HUES6 (cell line): ENCODE results near the gene LDAF1.
A peak's percentile ranks its signal among the peaks of the same experiment; 100 is the strongest.
"Not testable (repeated sequence)": the region's sequence is repeated elsewhere in the genome, so short reads cannot be mapped to it uniquely, and the experiment has no call there.

Source experiments
- H3K27ac ChIP-seq: 2 replicates; pipeline ENCODE4 v1.7.0; 2013; ENCODE audit warnings: low read depth, mild to moderate bottlenecking, low read length, inconsistent platforms
- H3K27me3 ChIP-seq: 2 replicates; pipeline ENCODE4 v1.6.1; 2013; ENCODE audit warnings: low read length; ENCODE audit not compliant: control insufficient read depth, insufficient read depth
- H3K36me3 ChIP-seq: 2 replicates; pipeline ENCODE4 v1.6.1; 2013; ENCODE audit warnings: low read length; ENCODE audit not compliant: control insufficient read depth, insufficient read depth
- H3K4me1 ChIP-seq: 2 replicates; pipeline ENCODE4 v1.6.1; 2013; ENCODE audit warnings: low read length; ENCODE audit not compliant: control insufficient read depth, insufficient read depth
- H3K4me3 ChIP-seq: 2 replicates; pipeline ENCODE4 v1.5.1; 2013; ENCODE audit warnings: low read depth, low read length
- H3K9ac ChIP-seq: one replicate; pipeline ENCODE4 v1.6.1; 2013; ENCODE audit warnings: mild to moderate bottlenecking, low read length
- H3K9me3 ChIP-seq: 2 replicates; pipeline ENCODE4 v1.6.1; 2013; ENCODE audit warnings: low read depth, low read length; ENCODE audit not compliant: control insufficient read depth, insufficient read depth

Gene LDAF1

DNA sequence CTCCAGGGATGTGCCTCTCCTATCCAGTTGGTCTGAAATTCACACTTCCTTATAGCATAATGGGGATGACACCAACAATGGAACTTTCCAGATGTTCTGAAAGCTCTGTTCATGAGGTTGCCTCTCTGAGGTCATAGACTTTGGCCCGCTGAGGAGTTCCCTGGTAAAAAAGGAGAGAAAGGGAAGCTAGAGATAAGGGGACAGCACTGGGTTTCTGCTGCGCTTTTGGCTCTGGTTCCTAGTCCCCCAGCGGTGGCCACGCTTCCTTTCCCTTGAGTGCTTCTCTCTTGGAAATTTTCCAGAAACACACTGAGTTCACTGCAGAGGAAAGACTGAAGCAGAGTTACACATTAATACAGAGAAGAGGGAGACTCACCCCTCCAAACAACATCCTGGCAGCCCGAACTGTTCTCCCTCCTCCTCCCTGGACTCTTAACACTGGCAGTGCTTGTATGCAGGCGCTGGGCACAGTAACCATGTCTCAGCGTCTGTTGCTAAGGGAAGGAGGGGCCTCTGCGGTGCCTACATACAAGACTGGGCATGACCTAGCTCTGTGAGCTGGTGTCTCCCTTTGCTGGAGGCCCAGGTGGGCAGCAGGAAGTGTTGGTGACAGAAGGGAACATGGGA is 8.0 kb upstream of the LDAF1 start, which contains the start of gene DNAH3:
TSS of gene DNAH3 (minus strand) at position 472 of the 627 bp plus-strand sequence. CDS start 527 bp downstream, outside the sequence.
- Histone ChIP-seq H3K27ac (no peak within 1 kb of the TSS), H3K27me3 (peaks cover under 1% of the 10 kb centered on the region; the same call in 1 of the 2 replicates), H3K4me1 (no peaks in the 10 kb centered on the region), H3K4me3 (no peak within 1 kb of the TSS), H3K36me3 (no peaks in the 10 kb centered on the region), H3K9me3 (no peaks in the 10 kb centered on the region), H3K9ac (no peak within 1 kb of the TSS)

DNA sequence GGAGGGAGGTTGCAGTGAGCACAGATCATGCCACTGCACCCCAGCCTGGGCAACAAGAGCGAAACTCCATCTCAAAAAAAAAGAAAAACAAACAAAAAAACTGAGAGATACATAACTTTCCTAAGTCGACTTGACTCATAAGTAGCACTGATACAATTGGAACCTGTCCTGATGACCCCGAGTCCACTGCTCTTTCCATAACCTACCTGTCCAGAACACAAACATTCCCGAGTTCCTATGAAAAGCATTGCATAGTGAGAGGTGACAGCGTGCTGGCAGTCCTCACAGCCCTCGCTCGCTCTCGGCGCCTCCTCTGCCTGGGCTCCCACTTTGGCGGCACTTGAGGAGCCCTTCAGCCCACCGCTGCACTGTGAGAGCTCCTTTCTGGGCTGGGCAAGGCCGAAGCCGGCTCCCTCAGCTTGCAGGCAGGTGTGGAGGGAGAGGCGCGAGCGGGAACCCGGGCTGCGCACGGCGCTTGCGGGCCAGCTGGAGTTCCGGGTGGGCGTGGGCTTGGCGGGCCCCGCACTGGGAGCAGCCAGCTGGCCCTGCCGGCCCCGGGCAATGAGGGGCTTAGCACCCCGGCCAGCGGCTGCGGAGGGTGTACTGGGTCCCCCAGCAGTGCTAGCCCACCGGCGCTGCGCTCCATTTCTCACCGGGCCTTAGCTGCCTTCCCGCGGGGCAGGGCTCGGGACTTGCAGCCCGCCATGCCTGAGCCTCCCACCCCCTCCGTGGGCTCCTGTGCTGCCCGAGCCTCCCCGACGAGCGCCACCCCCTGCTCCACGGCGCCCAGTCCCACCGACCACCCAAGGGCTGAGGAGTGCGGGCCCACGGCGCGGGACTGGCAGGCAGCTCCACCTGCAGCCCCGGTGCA is 6.1 kb upstream of the LDAF1 start:
- not testable (repeated sequence) for H3K36me3 ChIP-seq, H3K27ac ChIP-seq, H3K9me3 ChIP-seq, H3K27me3 ChIP-seq, H3K9ac ChIP-seq, H3K4me1 ChIP-seq
- peak overlapping the region; percentile 28; the same call in 1 of the 2 replicates for H3K4me3 ChIP-seq

DNA sequence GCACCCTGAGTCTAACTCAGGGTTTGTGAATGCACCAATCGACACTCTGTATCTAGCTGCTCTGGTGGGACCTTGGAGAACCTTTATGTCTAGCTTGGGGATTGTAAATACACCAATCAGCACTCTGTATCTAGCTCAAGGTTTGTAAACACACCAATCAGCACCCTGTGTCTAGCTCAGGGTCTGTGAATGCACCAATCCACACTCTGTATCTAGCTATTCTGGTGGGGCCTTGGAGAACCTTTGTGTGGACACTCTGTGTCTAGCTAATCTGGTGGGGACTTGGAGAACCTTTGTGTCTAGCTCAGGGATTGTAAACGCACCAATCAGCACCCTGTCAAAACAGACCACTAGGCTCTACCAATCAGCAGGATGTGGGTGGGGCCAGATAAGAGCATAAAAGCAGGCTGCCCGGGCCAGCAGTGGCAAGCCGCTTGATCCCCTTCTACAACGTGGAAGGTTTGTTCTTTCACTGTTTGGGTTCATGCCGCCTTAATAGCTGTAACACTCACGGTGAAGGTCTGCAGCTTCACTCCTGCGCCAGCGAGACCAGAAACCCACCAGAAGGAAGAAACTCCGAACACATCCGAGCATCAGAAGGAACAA is 5.2 kb upstream of the LDAF1 start:
- not testable (repeated sequence) for H3K9ac ChIP-seq, H3K27ac ChIP-seq, H3K36me3 ChIP-seq, H3K9me3 ChIP-seq, H3K4me3 ChIP-seq, H3K27me3 ChIP-seq, H3K4me1 ChIP-seq

DNA sequence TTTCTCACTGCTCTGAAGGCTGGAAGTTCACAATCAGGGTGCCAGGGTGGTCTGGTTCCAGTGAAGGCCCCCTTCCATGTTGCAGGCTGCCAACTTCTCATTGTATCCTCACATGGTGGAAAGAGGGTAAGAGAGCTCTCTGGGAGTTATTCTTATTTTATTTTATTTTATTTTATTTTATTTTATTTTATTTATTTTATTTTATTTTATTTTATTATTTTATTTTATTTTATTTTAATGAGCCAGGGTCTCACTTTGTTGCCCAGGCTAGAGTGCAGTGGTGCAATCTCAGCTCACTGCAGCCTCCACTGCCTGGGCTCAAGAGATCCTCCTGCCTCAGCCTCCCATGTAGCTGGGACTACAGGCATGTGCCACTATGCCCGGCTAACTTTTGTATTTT is 2.5 kb upstream of the LDAF1 start:
- not testable (repeated sequence) for H3K9ac ChIP-seq, H3K4me1 ChIP-seq, H3K4me3 ChIP-seq, H3K27ac ChIP-seq, H3K9me3 ChIP-seq, H3K27me3 ChIP-seq, H3K36me3 ChIP-seq

DNA sequence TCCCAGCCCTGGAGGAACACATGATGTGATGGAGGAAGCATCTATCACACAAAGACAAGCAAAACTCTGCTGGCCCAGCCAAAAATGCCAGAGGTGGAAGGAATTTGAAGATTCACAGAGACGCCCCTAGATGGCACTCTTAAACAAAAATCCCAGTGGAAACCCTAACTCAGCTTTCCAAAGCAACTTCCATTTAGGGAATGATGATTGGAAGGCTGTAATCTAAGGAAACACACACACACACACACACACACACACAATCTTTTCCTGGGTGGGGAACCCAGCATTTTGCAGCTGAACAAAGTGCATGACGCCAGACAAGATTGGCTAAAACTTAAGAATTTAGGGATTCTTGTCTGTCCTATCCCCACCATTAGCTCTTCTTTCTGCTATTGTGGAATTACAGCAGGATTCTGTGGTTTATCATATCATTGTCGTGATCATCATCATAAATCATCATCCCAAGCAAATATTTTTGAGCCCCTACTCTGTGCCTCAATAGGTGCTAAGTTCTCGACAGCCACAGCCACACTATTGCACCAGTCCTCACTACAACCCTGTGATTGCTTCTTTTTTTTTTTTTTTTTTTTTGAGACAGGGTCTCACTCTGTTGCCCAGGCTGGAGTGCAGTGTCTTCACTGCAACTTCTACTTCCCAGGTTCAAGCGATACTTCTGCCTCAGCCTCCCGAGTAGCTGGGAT is 1.6 kb upstream of the LDAF1 start:
- H3K9ac ChIP-seq, result no peak overlapping the region
- H3K9me3 ChIP-seq, result no peaks in the 10 kb centered on the region
- peaks cover 11% of the 10 kb centered on the region; the same call in 1 of the 2 replicates for H3K36me3 ChIP-seq
- no peaks in the 10 kb centered on the region for H3K27me3 ChIP-seq
- peaks cover 9% of the 10 kb centered on the region; the same call in 1 of the 2 replicates for H3K4me1 ChIP-seq
- no peak overlapping the region for H3K4me3 ChIP-seq
- no peak overlapping the region for H3K27ac ChIP-seq

DNA sequence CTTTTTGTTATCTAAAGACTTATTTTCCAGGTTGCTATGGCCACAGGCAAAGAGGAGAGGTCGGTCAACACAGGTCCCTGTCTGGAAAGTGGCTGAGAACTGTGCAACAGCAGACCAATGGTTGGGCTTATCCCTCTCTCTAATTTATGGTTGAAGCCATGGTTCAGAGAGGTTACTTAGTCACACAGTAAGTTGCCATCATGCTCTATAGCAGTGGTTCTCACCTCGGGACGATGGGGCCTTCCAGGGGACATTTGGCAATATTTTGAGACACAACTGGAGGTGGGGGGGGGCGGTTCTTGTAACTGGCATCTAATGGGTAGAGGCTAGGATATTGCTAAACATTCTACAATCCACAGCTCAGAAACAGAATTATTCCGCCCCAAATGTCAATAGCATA is 842 bp upstream of the LDAF1 start:
- H3K27me3 ChIP-seq, result no peaks in the 10 kb centered on the region
- no peak overlapping the region; the same call in 1 of the 2 replicates for H3K4me3 ChIP-seq
- no peak overlapping the region for H3K9ac ChIP-seq
- H3K36me3 ChIP-seq, result peaks cover 16% of the 10 kb centered on the region
- no peaks in the 10 kb centered on the region for H3K9me3 ChIP-seq
- H3K27ac ChIP-seq, result no peak overlapping the region
- peaks cover 9% of the 10 kb centered on the region; the same call in 1 of the 2 replicates for H3K4me1 ChIP-seq

DNA sequence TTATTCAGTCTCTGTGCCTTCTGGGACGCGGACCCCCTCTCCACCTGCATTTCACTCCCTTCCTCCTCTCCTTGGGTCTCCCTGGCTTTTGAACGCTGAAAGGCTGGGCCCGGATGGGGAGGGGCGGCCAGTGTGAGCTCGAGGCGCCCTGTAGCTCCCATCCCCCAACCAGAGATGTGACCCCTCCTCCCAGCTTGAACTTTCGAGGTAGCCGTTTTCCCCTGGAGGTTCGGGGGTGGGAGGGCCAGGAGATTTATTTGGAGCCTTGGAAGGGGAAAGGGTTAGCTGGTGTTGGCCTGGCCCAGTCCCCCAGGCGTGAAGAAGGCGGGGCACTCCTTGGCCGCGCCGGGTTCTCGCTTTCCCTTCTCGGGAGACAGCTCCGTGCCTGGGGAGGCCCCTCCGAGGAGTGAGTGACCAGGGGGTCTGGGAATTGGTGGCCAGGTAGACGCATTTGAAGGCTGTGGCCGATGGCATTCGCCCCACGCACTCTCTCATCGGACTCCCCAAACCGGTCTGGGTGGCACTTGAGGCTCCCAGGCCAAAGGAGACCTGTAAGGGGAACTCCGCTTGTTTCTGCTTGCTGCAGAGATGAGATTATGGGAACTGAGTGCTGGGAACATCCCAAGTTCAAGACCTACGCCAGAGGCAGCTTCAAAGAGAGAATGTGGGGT is 942 bp downstream of the LDAF1 start:
- H3K4me3 ChIP-seq, result peak overlapping the region; percentile 81
- peaks cover 34% of the 10 kb centered on the region for H3K36me3 ChIP-seq
- no peaks in the 10 kb centered on the region for H3K9me3 ChIP-seq
- peak overlapping the region; percentile 59 for H3K9ac ChIP-seq
- no peaks in the 10 kb centered on the region for H3K27me3 ChIP-seq
- peaks cover 9% of the 10 kb centered on the region; the same call in 1 of the 2 replicates for H3K4me1 ChIP-seq
- H3K27ac ChIP-seq, result no peak overlapping the region

DNA sequence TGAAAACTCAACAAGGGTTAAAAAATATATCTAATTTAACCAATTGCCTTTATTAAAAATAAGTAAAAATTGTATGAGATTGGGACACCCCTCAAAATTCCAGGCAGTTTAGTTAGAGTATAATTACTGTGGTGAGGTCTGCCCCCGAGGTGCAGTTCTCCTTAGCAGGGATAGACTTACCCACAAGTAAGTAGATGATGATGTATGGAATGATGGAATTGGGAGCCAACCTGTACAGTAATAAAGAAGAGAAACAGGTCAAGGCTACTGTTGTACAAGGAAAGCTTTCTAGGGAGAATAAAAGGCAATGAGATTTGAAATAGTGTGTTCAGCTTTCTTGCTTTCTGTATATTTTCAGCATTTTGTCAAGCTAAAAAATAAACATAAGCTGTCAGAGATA is 1.8 kb downstream of the LDAF1 start:
- H3K4me3 ChIP-seq, result no peak overlapping the region; the same call in 1 of the 2 replicates
- H3K9me3 ChIP-seq, result no peaks in the 10 kb centered on the region
- H3K4me1 ChIP-seq, result peaks cover 9% of the 10 kb centered on the region; the same call in 1 of the 2 replicates
- H3K27ac ChIP-seq, result no peak overlapping the region
- H3K36me3 ChIP-seq, result peaks cover 41% of the 10 kb centered on the region
- H3K9ac ChIP-seq, result no peak overlapping the region
- H3K27me3 ChIP-seq, result no peaks in the 10 kb centered on the region

DNA sequence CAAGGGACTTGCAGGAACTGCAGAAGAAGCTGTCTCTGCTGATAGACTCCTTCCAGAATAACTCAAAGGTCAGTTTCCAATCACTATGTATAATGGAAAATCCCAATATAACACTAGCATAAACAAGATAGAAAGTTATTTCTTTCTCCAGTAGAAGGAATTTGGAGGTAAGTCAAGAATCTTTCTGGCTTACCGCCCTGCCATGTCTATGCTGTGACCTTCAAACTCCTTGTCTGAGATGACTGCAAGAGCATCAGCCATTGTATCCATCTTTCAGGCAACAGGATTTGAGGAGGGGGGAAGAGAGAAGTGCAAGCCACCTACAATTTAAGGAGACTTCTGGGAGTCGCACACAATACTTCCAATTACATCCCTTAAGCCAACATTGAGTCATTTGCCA is 2.7 kb downstream of the LDAF1 start:
- Histone ChIP-seq H3K9me3 (no peaks in the 10 kb centered on the region), H3K9ac (no peak overlapping the region), H3K4me1 (peaks cover 9% of the 10 kb centered on the region; the same call in 1 of the 2 replicates), H3K27me3 (no peaks in the 10 kb centered on the region), H3K27ac (no peak overlapping the region), H3K36me3 (peaks cover 44% of the 10 kb centered on the region), H3K4me3 (no peak overlapping the region)

DNA sequence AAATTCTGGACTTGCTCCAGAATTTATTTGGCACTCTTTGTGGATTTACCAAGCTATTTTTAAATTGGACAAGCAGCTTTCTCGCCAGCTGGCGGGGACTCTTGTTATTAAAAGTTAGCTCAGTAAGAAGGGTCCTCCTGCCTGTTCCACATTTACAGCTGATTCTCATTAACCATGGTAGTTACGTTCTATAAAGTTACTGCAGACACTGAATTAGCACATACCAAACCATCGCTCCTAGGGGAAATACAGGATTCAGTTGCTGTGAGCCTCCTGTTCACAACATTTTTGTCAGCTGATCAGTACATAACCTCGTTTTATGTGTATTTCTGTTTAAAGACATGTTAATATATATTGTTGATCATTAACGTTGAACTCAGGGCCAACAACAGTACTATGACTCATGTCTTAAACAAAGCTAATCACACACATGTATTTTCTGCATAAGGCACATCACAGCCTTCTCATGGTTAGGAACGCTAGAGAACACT is 4.2 kb downstream of the LDAF1 start:
- Histone ChIP-seq H3K9me3 (no peaks in the 10 kb centered on the region), H3K27ac (no peak overlapping the region), H3K4me3 (no peak overlapping the region), H3K36me3 (peaks cover 56% of the 10 kb centered on the region), H3K4me1 (peaks cover 9% of the 10 kb centered on the region; the same call in 1 of the 2 replicates), H3K27me3 (no peaks in the 10 kb centered on the region), H3K9ac (no peak overlapping the region)
